K562 (cell line): Measurements from ENCODE around the gene NCF2. TPM values are rescaled to one million over a fixed set of nuclear protein-coding genes. Genes with fewer than 3 reads are reported as not detected.

Experiments used
- ATAC-seq: fragments of 200-7000 bp; cut with Tn5 transposase; 3 replicates; pipeline ENCODE4 v1.9.1; 2020; ENCODE audit warnings: moderate library complexity
- BruUV-seq: library from RNA; stranded (reverse); fragments of 400-500 nt; replicated peaks from 2 replicates; lab custom pipeline; 2021; lab: Mats Ljungman, UMichigan
- CTCF ChIA-PET: fragments of 300-600 bp; formaldehyde crosslinking; extraction: SDS; loops from one replicate; lab custom pipeline; 2021; ENCODE audit warnings: low intra/inter-chr PET ratio; lab: Yijun Ruan, JAX
- POLR2A ChIA-PET: fragments of 300-600, 350-650 bp; sonication (Branson Sonifier 250); formaldehyde crosslinking; extraction: SDS; loops from one replicate; lab custom pipeline; 2021; ENCODE audit warnings: antibody characterized with exemption, inconsistent platforms; lab: Yijun Ruan, JAX
- DNase-seq, 4 experiments: peaks; one replicate each; pipeline versions ENCODE4 v3.0.0 to v3.0.0-alpha.2; 2011 to 2018; ENCODE audit warnings: low spot score in 3 of 4, mixed read lengths in 3 of 4; ENCODE audit errors: extremely low read depth in 1 of 4
- FAIRE-seq: peaks from 2 replicates; lab custom pipeline; 2011; peaks lifted over from hg19 to GRCh38; lab: Jason Lieb, UNC
- H2AFZ ChIP-seq: 2 replicates; pipeline ENCODE4 v1.6.0; 2011; ENCODE audit warnings: low read depth, low read length, control low read depth, inconsistent platforms
- H3K27ac ChIP-seq: fragments of 200-600 bp; 3 replicates; pipeline ENCODE4 v1.8.0; 2011; ENCODE audit warnings: low read depth, mild to moderate bottlenecking, control low read depth, inconsistent platforms, low read length, moderate library complexity, mixed read lengths; ENCODE audit errors: extremely low read depth
- H3K27me3 ChIP-seq, 2 experiments: fragments of 300-600 bp in 1 of 2; 2 replicates in 1 of 2; 3 replicates in 1 of 2; pipeline versions ENCODE4 v1.6.0 to v1.8.0; 2011; ENCODE audit warnings: inconsistent platforms in 2 of 2, low read length in 2 of 2, mild to moderate bottlenecking in 1 of 2, mixed read lengths in 1 of 2, moderate library complexity in 1 of 2; ENCODE audit not compliant: control insufficient read depth in 2 of 2, insufficient read depth in 2 of 2
- H3K36me3 ChIP-seq: fragments of 300-600 bp; 3 replicates; pipeline ENCODE4 v1.8.0; 2011; ENCODE audit warnings: mild to moderate bottlenecking, low read length, inconsistent platforms; ENCODE audit not compliant: control insufficient read depth, insufficient read depth
- H3K4me1 ChIP-seq, 2 experiments: fragments of 200-600 bp in 1 of 2; replicated peaks in 1 of 2; 2 replicates in 1 of 2; 3 replicates in 1 of 2; pipeline versions ENCODE4 v1.5.1 to v1.8.0; 2011; ENCODE audit warnings: inconsistent platforms in 2 of 2, low read length in 2 of 2, mild to moderate bottlenecking in 1 of 2, mixed read lengths in 1 of 2, moderate library complexity in 1 of 2; ENCODE audit not compliant: control insufficient read depth in 2 of 2, insufficient read depth in 2 of 2
- H3K4me2 ChIP-seq: 2 replicates; pipeline ENCODE4 v1.6.1; 2011; ENCODE audit warnings: low read length, control low read depth, inconsistent platforms, mixed read lengths; ENCODE audit not compliant: insufficient read depth
- H3K4me3 ChIP-seq: fragments of 200-600 bp; sonication (generic), shearing (Covaris generic); 2 replicates; pipeline ENCODE4 v1.5.1; 2016; ENCODE audit warnings: control low read depth, inconsistent platforms
- H3K79me2 ChIP-seq: fragments of 200-600 bp; 3 replicates; pipeline ENCODE4 v1.8.0; 2011; ENCODE audit warnings: low read length, inconsistent platforms; ENCODE audit not compliant: control insufficient read depth, insufficient read depth
- H3K9ac ChIP-seq, 2 experiments: 2 replicates each; pipeline versions ENCODE4 v1.6.0 to v1.6.1; 2011; ENCODE audit warnings: low read depth in 2 of 2, low read length in 2 of 2, control low read depth in 1 of 2, inconsistent platforms in 1 of 2, mild to moderate bottlenecking in 1 of 2, mixed read lengths in 1 of 2; ENCODE audit not compliant: insufficient read depth in 1 of 2
- H3K9me1 ChIP-seq: one replicate; pipeline ENCODE4 v1.6.0; 2011; ENCODE audit warnings: inconsistent platforms, mild to moderate bottlenecking, low read length, moderate library complexity; ENCODE audit not compliant: control insufficient read depth, insufficient read depth
- H3K9me3 ChIP-seq: replicated peaks from 2 replicates; pipeline ENCODE4 v1.5.1; 2011; ENCODE audit warnings: low read depth, low read length, inconsistent platforms; ENCODE audit not compliant: control insufficient read depth, insufficient read depth
- H4K20me1 ChIP-seq: replicated peaks from 2 replicates; pipeline ENCODE4 v1.6.1; 2011; ENCODE audit warnings: low read length, inconsistent platforms, mixed read lengths; ENCODE audit not compliant: control insufficient read depth, insufficient read depth
- GTF3C2 ChIP-seq: IDR thresholded peaks from 3 replicates; pipeline ENCODE4 v1.6.1; 2011; ENCODE audit warnings: borderline replicate concordance, mild to moderate bottlenecking, moderate library complexity; ENCODE audit not compliant: insufficient read length; ENCODE audit errors: extremely low read depth
- MBD2 ChIP-seq: sonication (generic); IDR thresholded peaks from 2 replicates; pipeline ENCODE4 v1.6.1; 2016; ENCODE audit warnings: low read depth, borderline replicate concordance
- WGBS: fragments of 100-300 bp; shearing (Covaris generic); methylation state at CpG from one replicate; pipeline ENCODE4 v1.1.6; 2016; ENCODE audit warnings: low coverage, mixed read lengths; ENCODE audit not compliant: insufficient coverage; ENCODE audit errors: missing lambda C conversion rate; 5-methylcytosine and 5-hydroxymethylcytosine counted together
- in situ Hi-C: fragments of 300-500 bp; cut with MboI; formaldehyde crosslinking; loops from 4 replicates; pipeline ENCODE4 v1.15.0; 2018; ENCODE audit warnings: inconsistent platforms, mixed read lengths
- intact Hi-C: fragments of 100-400 bp; cut with micrococcal nuclease; formaldehyde crosslinking; loops from 2 replicates; pipeline ENCODE4 v1.14.2; 2022
- polyA plus RNA-seq, 8 experiments: library from polyadenylated mRNA; depleted of rRNA in 4 of 8; stranded (reverse) in 5 of 8; unstranded in 3 of 8; fragments of >200 nt; fragmentation: Nextera tagmentation in 2 of 8; fragmentation: Illumina TruSeq in 1 of 8; extraction: Ambion mirVana in 2 of 8; extraction: Trizol in 1 of 8; gene quantifications; 2 replicates each; pipeline versions ENCODE4 v1.2.1 to v1.2.3, GENCODE V29; 2011 to 2014; ENCODE audit warnings: inconsistent platforms in 1 of 8, missing spikeins in 1 of 8
- total RNA-seq, 7 experiments: library from RNA; depleted of rRNA in 6 of 7; stranded (reverse); fragments of >200 nt in 6 of 7; fragmentation: Illumina TruSeq in 2 of 7; extraction: Trizol in 2 of 7; gene quantifications; 2 replicates each; pipeline versions ENCODE4 v1.2.1 to v1.2.3, GENCODE V29; 2011 to 2021; ENCODE audit warnings: low replicate concordance in 1 of 7
- TF ChIP-seq, protein P1 (sequence below): conservative IDR thresholded peaks from 2 replicates; pipeline ENCODE4 v1.6.1; 2011; ENCODE audit warnings: low read depth, mild to moderate bottlenecking, low read length; ENCODE audit not compliant: control insufficient read depth

The NCF2 gene
- total and polyA plus RNA-seq, 9 of the 15 experiments (the other 6 are each of a cell fraction or from before 2014, with no cell fraction given) = 0.07 to 0.54 (median 0.16) TPM; not detected in 3

DNA sequence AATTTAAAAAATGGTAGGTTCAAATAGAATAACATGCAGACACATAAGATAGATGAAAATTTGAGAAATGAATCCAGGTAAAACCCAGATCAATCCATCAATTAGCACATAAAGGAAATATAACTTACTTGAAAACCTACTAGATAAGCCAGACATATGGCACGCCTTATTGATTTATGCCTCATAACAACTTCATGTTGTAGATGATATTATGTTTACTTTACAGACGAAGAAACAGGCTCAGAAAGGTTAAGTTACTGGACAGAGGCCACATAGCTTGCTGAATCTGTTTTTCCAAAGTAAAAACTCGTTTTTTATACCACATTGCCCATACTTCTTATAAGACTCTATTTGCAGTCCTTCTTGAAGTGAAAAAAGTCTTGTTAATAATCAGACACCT is 22.1 kb upstream of the NCF2 start:
- POLR2A ChIA-PET = no interaction called here
- Histone ChIP-seq H3K36me3 (no peaks in the 10 kb centered on the region), H2AFZ (no peak overlapping the region), H3K27me3 (peaks cover 4 to 9% of the 10 kb centered on the region in 2 experiments; a peak in 4 of 5 replicates), H3K9ac (no peak overlapping the region), H3K27ac (no peak overlapping the region), H3K4me2 (no peak overlapping the region), H3K4me1 (no peaks in the 10 kb centered on the region), H3K9me1 (no peaks in the 10 kb centered on the region), H4K20me1 (no peaks in the 10 kb centered on the region), H3K4me3 (no peak overlapping the region), H3K9me3 (no peaks in the 10 kb centered on the region), H3K79me2 (no peaks in the 10 kb centered on the region)
- in situ Hi-C loops = loop anchor here (25.0 kb wide), 1 partner anchor 650 kb away; the partner anchor contains the start of gene SHCBP1L
- WGBS = 6% methylated on average over 3 of the region's 3 CpGs
- intact Hi-C loops = no loop called here
- CTCF ChIA-PET = no interaction called here
- no peak for DNase-seq
- BruUV-seq = no TSS peak
- no peak for ATAC-seq
- no peak for FAIRE-seq
- TF ChIP-seq, protein P1, sequence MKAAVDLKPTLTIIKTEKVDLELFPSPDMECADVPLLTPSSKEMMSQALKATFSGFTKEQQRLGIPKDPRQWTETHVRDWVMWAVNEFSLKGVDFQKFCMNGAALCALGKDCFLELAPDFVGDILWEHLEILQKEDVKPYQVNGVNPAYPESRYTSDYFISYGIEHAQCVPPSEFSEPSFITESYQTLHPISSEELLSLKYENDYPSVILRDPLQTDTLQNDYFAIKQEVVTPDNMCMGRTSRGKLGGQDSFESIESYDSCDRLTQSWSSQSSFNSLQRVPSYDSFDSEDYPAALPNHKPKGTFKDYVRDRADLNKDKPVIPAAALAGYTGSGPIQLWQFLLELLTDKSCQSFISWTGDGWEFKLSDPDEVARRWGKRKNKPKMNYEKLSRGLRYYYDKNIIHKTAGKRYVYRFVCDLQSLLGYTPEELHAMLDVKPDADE = no peak
- TF ChIP-seq MBD2 (no peak), GTF3C2 (no peak)
